HUDEP-2 (cell line): ENCODE data around the gene MGLL.

Experiments used
- DNase-seq, 76 experiments: peaks; one replicate each; lab custom pipeline; 2025; ENCODE audit not compliant: unreplicated experiment in 76 of 76; lab: John Stamatoyannopoulos, UW

Gene MGLL

GRCh38 chr3:127822041-127822681, at the start of gene MGLL:
TSS of gene MGLL (minus strand) at chr3:127822515. CDS start at chr3:127822318, 197 bp downstream.
- no peak for DNase-seq

- no peak for DNase-seq
Measured at GRCh38 chr3:127870156-127870555, 47.8 kb upstream of the MGLL start.

GRCh38 chr3:127867986-127868385, 45.7 kb upstream of the MGLL start:
- no peak for DNase-seq

- DNase-seq: no peak
Measured at GRCh38 chr3:127867412-127867811, 45.1 kb upstream of the MGLL start.

GRCh38 chr3:127865941-127866340, 43.6 kb upstream of the MGLL start:
- DNase-seq: peak in 7 of 76 experiments; percentile 15 to 50 (median 42)

- DNase-seq: peak in 25 of 76 experiments; percentile 2 to 66 (median 26)
Measured at GRCh38 chr3:127860211-127860696, 37.9 kb upstream of the MGLL start.

- DNase-seq: no peak
Measured at GRCh38 chr3:127859730-127860129, 37.4 kb upstream of the MGLL start.

- no peak for DNase-seq
Measured at GRCh38 chr3:127858937-127859336, 36.6 kb upstream of the MGLL start.

GRCh38 chr3:127858521-127858920, 36.2 kb upstream of the MGLL start:
- DNase-seq: no peak

- DNase-seq: peak in 6 of 76 experiments; percentile 1 to 22 (median 12)
Measured at GRCh38 chr3:127857333-127857732, 35.0 kb upstream of the MGLL start.

- no peak for DNase-seq
Measured at GRCh38 chr3:127856801-127857200, 34.5 kb upstream of the MGLL start.

GRCh38 chr3:127855246-127855645, 32.9 kb upstream of the MGLL start:
- DNase-seq: no peak

- DNase-seq: peak in 6 of 76 experiments; percentile 14 to 60 (median 36)
Measured at GRCh38 chr3:127853681-127854080, 31.4 kb upstream of the MGLL start.

- no peak for DNase-seq
Measured at GRCh38 chr3:127851899-127852298, 29.6 kb upstream of the MGLL start.

GRCh38 chr3:127849368-127849767, 27.1 kb upstream of the MGLL start:
- DNase-seq: no peak

GRCh38 chr3:127848131-127849129, 26.1 kb upstream of the MGLL start:
- DNase-seq: no peak

GRCh38 chr3:127847236-127847720, 25.0 kb upstream of the MGLL start:
- DNase-seq: no peak

- no peak for DNase-seq
Measured at GRCh38 chr3:127846576-127846975, 24.3 kb upstream of the MGLL start.

- DNase-seq: no peak
Measured at GRCh38 chr3:127844326-127844942, 22.1 kb upstream of the MGLL start.

- no peak for DNase-seq
Measured at GRCh38 chr3:127840671-127841070, 18.4 kb upstream of the MGLL start.

GRCh38 chr3:127839099-127839498, 16.8 kb upstream of the MGLL start:
- no peak for DNase-seq
